MCF 10A (cell line): ENCODE data around the gene PPFIBP2. TPM values are rescaled to one million over a fixed set of nuclear protein-coding genes. Genes with fewer than 3 reads are reported as not detected.

Experiments
- BruUV-seq: library from RNA; stranded (reverse); fragments of 400-500 nt; replicated peaks from 2 replicates; lab custom pipeline; 2021; lab: Mats Ljungman, UMichigan
- CTCF ChIA-PET: fragments of 300-600 bp; sonication (Branson Sonifier 250); formaldehyde crosslinking; extraction: SDS; loops from one replicate; lab custom pipeline; 2021; ENCODE audit warnings: antibody characterized with exemption, inconsistent platforms; lab: Yijun Ruan, JAX
- POLR2A ChIA-PET: fragments of 300-600, 350-650 bp; sonication (Branson Sonifier 250); formaldehyde crosslinking; extraction: SDS; loops from one replicate; lab custom pipeline; 2020; ENCODE audit warnings: antibody characterized with exemption, inconsistent platforms; lab: Yijun Ruan, JAX
- DNase-seq: peaks from one replicate; pipeline ENCODE4 v3.0.0-alpha.2; 2018; ENCODE audit not compliant: unreplicated experiment
- H3K27ac Mint-ChIP-seq: one replicate; pipeline ENCODE4 v1.8.0; 2022; ENCODE audit warnings: mild to moderate bottlenecking, low read depth, mixed read lengths; ENCODE audit not compliant: unreplicated experiment
- H3K27me3 Mint-ChIP-seq: one replicate; pipeline ENCODE4 v1.8.0; 2022; ENCODE audit warnings: mixed read lengths; ENCODE audit not compliant: insufficient read depth, unreplicated experiment
- H3K36me3 Mint-ChIP-seq: one replicate; pipeline ENCODE4 v1.8.0; 2022; ENCODE audit warnings: mild to moderate bottlenecking, moderate library complexity, mixed read lengths; ENCODE audit not compliant: insufficient read depth, unreplicated experiment
- H3K4me1 Mint-ChIP-seq: one replicate; pipeline ENCODE4 v1.8.0; 2022; ENCODE audit warnings: mixed read lengths; ENCODE audit not compliant: insufficient read depth, unreplicated experiment
- H3K4me3 Mint-ChIP-seq: one replicate; pipeline ENCODE4 v1.8.0; 2022; ENCODE audit warnings: mild to moderate bottlenecking, moderate library complexity, mixed read lengths; ENCODE audit not compliant: unreplicated experiment
- H3K9me3 Mint-ChIP-seq: one replicate; pipeline ENCODE4 v1.8.0; 2022; ENCODE audit warnings: mixed read lengths; ENCODE audit not compliant: unreplicated experiment
- intact Hi-C: fragments of 100-400 bp; cut with micrococcal nuclease; formaldehyde crosslinking; loops from 2 replicates; pipeline ENCODE4 v1.14.1; 2022
- total RNA-seq: library from RNA; stranded (reverse); gene quantifications from 2 replicates; pipeline ENCODE4 v1.2.3, GENCODE V29; 2022
- TF ChIP-seq, protein P1 (sequence below): fragments of 200-600 bp; IDR thresholded peaks from one replicate; pipeline ENCODE4 v1.8.0; 2022; ENCODE audit warnings: antibody characterized with exemption, mild to moderate bottlenecking; ENCODE audit not compliant: unreplicated experiment

The PPFIBP2 gene
- total RNA-seq, 1 experiment from 2014 or later, result 3.5 TPM

DNA sequence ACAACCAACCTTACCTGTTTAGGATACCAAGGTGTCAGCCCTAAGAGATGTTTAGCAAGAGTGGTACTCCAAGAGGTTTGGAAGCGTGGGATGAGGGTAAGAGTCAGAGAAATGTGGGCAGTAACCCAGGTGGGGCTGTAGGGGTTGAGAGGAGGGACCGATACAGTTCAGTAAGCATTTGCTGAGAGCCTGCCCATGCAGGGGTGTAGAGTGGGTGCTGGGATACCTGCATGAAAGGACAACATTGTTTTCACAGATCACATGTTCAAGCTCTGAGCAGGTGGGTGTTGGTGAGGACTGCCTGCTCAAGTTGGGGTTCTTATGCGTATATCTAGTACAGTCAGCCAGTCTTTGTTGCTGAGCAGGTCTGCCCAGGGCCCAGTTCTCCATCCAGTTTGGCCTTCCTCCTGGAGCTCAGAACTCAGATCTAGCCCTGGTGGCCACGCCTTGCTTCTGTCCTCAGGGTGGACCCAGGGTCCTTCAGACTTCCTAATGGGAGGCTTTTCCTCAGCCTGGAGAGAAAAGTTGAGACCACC lies 14.8 kb downstream of the PPFIBP2 start:
- POLR2A ChIA-PET, result no interaction called here

DNA sequence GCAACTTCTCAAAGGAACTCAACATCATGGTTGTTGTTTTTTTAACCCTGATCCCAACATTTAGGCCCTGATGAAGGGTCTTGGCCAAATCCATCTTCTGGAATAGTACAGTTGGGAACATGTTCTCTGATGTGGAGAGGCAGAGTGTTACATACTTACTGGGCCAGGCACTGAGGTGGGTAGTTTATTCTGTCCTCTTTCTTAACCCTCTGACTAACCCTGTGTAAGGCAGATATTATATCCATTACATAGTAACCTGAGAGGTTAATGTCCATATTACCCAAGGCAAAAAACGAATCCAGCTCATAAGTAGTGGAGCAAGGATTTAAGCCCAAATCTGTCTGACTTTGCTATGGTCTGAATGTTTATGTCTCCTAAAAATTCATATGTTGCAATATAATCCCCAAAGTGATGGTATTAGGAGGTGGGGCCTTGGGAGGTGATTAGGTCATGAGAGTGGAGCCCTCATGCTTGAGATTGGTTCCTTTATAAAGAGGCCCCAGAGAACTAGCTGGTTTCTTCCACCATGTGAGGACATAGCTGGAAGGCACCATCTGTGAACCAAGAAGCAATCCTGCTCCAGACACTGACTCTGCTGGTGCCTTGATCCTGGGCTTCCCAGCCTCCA lies 16.3 kb downstream of the PPFIBP2 start:
- Mint-ChIP-seq H3K27me3 (no peaks in the 10 kb centered on the region), H3K9me3 (no peaks in the 10 kb centered on the region), H3K4me1 (no peaks in the 10 kb centered on the region), H3K27ac (no peak overlapping the region), H3K36me3 (peaks cover 5% of the 10 kb centered on the region), H3K4me3 (no peak overlapping the region)
- intact Hi-C loops, result no loop called here
- CTCF ChIA-PET, result interaction anchor here (0.6 to 2.3 kb wide), 5 partner anchors 17 to 775 kb away, joined by 3 to 9 read pairs (median 4); no protein-coding TSS in a partner anchor
- TF ChIP-seq, protein P1, sequence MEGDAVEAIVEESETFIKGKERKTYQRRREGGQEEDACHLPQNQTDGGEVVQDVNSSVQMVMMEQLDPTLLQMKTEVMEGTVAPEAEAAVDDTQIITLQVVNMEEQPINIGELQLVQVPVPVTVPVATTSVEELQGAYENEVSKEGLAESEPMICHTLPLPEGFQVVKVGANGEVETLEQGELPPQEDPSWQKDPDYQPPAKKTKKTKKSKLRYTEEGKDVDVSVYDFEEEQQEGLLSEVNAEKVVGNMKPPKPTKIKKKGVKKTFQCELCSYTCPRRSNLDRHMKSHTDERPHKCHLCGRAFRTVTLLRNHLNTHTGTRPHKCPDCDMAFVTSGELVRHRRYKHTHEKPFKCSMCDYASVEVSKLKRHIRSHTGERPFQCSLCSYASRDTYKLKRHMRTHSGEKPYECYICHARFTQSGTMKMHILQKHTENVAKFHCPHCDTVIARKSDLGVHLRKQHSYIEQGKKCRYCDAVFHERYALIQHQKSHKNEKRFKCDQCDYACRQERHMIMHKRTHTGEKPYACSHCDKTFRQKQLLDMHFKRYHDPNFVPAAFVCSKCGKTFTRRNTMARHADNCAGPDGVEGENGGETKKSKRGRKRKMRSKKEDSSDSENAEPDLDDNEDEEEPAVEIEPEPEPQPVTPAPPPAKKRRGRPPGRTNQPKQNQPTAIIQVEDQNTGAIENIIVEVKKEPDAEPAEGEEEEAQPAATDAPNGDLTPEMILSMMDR, result no peak
- no TSS peak for BruUV-seq
- DNase-seq, result no peak
- POLR2A ChIA-PET, result no interaction called here

More for the DNA sequence above, 14.8 kb downstream of the PPFIBP2 start:
- CTCF ChIA-PET, result interaction anchor here (1.7 kb wide), 1 partner anchor 16 kb away, joined by 6 read pairs; no protein-coding TSS in a partner anchor
- TF ChIP-seq, protein P1, result no peak
- no TSS peak for BruUV-seq
- Mint-ChIP-seq H3K27ac (no peak overlapping the region), H3K4me3 (no peak overlapping the region), H3K4me1 (no peaks in the 10 kb centered on the region), H3K9me3 (no peaks in the 10 kb centered on the region), H3K27me3 (no peaks in the 10 kb centered on the region), H3K36me3 (peaks cover 5% of the 10 kb centered on the region)
- intact Hi-C loops, result no loop called here
- no peak for DNase-seq

DNA sequence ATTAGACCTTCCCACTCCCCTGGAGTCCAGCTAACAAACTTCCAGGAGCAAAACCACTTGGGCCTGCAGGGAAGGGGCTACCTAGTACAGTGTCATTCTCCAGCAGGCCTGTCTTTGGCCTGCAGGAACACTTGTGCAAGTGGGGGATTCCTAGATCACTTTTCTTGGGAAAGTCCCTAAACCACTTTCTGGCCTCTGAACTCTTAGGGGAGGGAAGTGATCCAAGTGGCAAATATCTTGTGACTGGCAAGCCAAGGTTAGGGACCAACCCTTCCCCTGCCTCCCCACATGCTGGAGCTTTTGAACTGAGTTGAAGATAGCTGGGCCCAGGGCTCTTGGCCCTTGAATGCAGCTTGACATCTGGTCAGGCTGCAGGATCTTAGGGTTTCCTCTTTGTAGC lies 17.2 kb downstream of the PPFIBP2 start:
- BruUV-seq, result no TSS peak
- peaks cover 2% of the 10 kb centered on the region for H3K27me3 Mint-ChIP-seq
- CTCF ChIA-PET, result interaction anchor here (0.6 to 2.3 kb wide), 3 partner anchors 18 to 1079 kb away, joined by 3 to 9 read pairs (median 4); partner anchors contain the start of gene PPFIBP2

More for the DNA sequence above, 17.2 kb downstream of the PPFIBP2 start:
- H3K4me1 Mint-ChIP-seq, result no peaks in the 10 kb centered on the region
- H3K9me3 Mint-ChIP-seq, result no peaks in the 10 kb centered on the region
- no peak for DNase-seq
- H3K4me3 Mint-ChIP-seq, result no peak overlapping the region
- TF ChIP-seq, protein P1, result no peak
- H3K36me3 Mint-ChIP-seq, result peaks cover 5% of the 10 kb centered on the region
- POLR2A ChIA-PET, result no interaction called here
- H3K27ac Mint-ChIP-seq, result no peak overlapping the region
- intact Hi-C loops, result no loop called here
